Mesodermal cell (in vitro differentiated cells): ENCODE data around the gene NELL2.

Experiments used
- H3K27ac ChIP-seq: 2 replicates; pipeline ENCODE4 v1.7.0; 2013; ENCODE audit warnings: mild to moderate bottlenecking, low read depth, low read length, moderate library complexity; ENCODE audit not compliant: severe bottlenecking
- H3K36me3 ChIP-seq: 2 replicates; pipeline ENCODE4 v1.7.1; 2013; ENCODE audit warnings: mild to moderate bottlenecking, low read length, moderate library complexity; ENCODE audit not compliant: control insufficient read depth, insufficient read depth
- H3K4me1 ChIP-seq: one replicate; pipeline ENCODE4 v1.7.1; 2013; ENCODE audit warnings: mild to moderate bottlenecking, low read length; ENCODE audit not compliant: insufficient read depth, control insufficient read depth, poor library complexity, severe bottlenecking
- H3K4me3 ChIP-seq: 2 replicates; pipeline ENCODE4 v1.7.0; 2013; ENCODE audit warnings: low read length, control low read depth, mild to moderate bottlenecking; ENCODE audit not compliant: insufficient read depth, poor library complexity, severe bottlenecking; ENCODE audit errors: extremely low read depth
- H3K9me3 ChIP-seq: 2 replicates; pipeline ENCODE4 v1.7.1; 2013; ENCODE audit warnings: mild to moderate bottlenecking, low read length, moderate library complexity; ENCODE audit not compliant: control insufficient read depth
- WGBS, 2 experiments: methylation state at CpG; one replicate each; pipeline ENCODE4 v1.1.5; 2013; ENCODE audit warnings: missing lambda C conversion rate in 2 of 2; ENCODE audit not compliant: insufficient coverage in 2 of 2; 5-methylcytosine and 5-hydroxymethylcytosine counted together

NELL2 gene

DNA sequence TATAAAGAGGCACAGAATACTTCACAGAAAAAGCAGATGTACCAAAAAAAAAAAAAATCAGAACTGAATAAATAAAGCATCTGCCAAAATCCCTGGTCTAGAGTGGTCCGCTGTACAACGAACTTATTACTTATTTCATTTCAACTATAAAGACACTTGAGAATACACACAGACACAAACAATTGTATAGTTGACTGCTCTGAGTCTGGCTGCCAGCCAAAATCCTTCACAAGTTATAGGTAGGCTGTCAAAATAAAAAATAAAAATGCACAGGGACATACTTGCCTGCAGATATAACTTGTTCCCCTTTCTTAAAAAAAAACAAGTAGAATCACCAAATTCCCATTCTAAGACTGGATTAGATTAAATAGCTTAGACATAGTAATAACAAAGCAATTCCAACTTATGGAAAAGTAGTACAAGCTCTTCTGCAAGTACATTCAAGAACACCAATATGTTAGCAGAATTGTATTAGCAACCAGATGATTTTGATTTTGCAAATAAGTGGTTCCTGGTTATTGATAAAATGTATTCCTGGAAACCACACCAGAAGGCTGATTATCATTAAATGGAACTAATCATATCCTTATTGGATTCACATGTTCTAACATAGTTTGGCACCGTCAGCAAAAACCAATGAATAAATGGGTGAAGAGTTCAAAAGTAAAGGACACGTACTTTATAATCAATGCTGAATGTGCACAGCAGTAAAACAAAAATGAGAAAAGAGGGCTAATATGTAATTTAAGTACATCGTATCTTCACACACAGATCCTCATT, 248.5 kb downstream of the NELL2 start:
- no peak overlapping the region for H3K27ac ChIP-seq
- WGBS, 2 experiments, result 50 to 82% methylated on average over 1 to 2 of the region's 5 CpGs
- no peaks in the 10 kb centered on the region for H3K4me1 ChIP-seq
- no peaks in the 10 kb centered on the region for H3K36me3 ChIP-seq
- no peak overlapping the region for H3K4me3 ChIP-seq
- no peaks in the 10 kb centered on the region for H3K9me3 ChIP-seq

DNA sequence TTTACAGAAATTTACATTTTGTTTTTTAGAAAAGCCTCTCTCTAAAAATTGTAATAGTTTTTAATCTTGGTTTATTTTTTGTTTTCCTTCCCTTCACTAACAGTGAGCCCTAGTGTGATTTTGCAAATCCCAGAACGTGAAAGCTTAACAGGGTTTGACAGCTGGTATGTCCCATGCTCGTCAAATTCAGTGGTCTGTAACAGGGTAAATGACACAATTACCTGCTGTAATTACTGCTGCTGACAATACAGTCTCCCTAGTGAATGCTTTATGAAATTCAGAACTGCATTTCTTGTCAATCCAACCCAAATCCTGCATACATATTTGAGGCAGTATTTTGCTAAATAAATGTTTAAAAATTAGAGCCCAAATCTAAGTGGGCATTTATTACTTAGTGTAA, 249.2 kb downstream of the NELL2 start:
- no peak overlapping the region for H3K27ac ChIP-seq
- no peaks in the 10 kb centered on the region for H3K9me3 ChIP-seq
- 50 to 55% methylated on average over 2 of the region's 2 CpGs for WGBS, 2 experiments
- H3K36me3 ChIP-seq, result no peaks in the 10 kb centered on the region
- H3K4me3 ChIP-seq, result no peak overlapping the region
- H3K4me1 ChIP-seq, result no peaks in the 10 kb centered on the region

DNA sequence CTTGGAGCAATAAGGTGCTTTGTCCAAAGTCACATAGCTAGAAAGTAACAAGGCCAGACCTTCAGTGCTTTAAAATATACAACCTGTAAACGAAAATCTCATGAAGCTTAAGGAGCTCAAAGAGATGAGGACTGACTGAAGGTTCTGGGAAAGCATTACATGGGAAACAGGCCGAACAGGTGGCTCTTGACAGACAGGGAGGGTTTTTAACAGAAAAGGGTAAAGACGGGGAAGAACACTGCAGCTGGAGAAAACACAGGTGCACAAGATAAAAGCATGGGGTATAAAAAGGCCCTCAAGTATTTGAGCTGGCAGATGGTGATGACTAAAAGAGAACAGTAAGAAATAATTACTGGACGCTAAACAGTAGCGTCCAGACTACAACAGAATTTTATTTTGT, 257.2 kb downstream of the NELL2 start:
- H3K27ac ChIP-seq, result no peak overlapping the region
- no peaks in the 10 kb centered on the region for H3K36me3 ChIP-seq
- no peak overlapping the region for H3K4me3 ChIP-seq
- H3K4me1 ChIP-seq, result no peaks in the 10 kb centered on the region
- H3K9me3 ChIP-seq, result no peaks in the 10 kb centered on the region
- WGBS, 2 experiments, result 82 to 95% methylated on average over 2 to 5 of the region's 5 CpGs

DNA sequence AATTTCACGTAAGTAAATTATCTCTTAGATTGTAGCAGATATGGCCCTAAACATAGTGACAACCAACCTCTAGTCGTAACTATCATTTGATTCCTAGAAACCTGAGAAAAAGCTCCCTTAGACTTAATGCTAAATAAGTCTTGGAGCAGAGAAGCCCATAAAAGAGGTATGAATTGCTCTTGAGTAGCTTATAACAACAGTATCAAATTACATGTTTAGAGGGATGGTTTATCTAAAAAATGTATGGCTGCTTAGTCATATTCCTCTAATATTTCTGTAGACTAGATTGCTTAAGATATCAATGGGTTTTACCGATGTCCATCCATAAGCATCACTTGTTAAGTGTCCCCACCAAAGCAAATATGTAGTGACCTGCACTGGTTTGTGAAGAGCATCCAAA, 259.7 kb downstream of the NELL2 start:
- no peaks in the 10 kb centered on the region for H3K36me3 ChIP-seq
- H3K4me3 ChIP-seq, result no peak overlapping the region
- WGBS, 2 experiments, result 100% methylated on average over 1 of the region's 3 CpGs; no CpG with 5 or more reads in 1 of the 2 experiments
- H3K27ac ChIP-seq, result no peak overlapping the region
- no peaks in the 10 kb centered on the region for H3K9me3 ChIP-seq
- no peaks in the 10 kb centered on the region for H3K4me1 ChIP-seq

DNA sequence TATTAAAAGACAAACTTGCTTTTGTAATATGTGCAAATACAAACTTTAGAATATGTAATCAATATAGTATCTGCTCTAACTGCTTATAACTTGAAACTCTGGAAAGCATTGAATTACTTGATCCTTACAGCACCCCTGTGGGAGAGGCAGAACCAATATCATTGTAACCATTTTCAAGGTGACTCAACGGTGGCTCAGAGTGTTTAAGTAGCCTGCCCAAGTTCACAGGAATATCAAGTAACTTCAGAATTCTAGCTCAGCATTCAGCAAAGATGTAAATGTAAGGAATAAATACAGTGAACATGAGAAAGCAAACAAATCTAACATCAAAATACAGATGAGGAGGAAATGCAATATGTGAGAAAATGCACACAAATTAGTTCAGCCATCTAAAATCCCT, 264.6 kb downstream of the NELL2 start:
- no CpG with 5 or more reads among the region's 1 CpG for WGBS, 2 experiments
- H3K9me3 ChIP-seq, result no peaks in the 10 kb centered on the region
- H3K27ac ChIP-seq, result no peak overlapping the region
- no peaks in the 10 kb centered on the region for H3K36me3 ChIP-seq
- H3K4me3 ChIP-seq, result no peak overlapping the region
- H3K4me1 ChIP-seq, result no peaks in the 10 kb centered on the region

DNA sequence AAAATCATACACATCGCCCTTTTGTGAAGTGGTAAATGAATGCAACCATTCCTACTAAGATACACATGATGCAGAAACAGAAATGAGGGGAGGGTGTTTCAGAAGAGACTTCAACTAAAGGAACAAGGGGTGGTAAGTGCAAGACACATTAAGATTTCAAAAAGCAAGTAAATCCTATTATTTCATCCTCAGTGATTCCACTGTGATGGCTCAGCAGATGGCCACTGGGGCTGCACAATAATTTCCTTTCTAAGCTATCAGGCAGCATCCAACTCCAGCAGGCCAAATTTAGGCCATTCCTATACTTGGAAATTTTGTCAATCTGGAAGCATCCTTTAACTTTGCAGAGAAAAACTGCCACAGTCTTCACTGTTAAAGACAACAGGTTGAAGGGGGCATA, 272.4 kb downstream of the NELL2 start:
- no peaks in the 10 kb centered on the region for H3K4me1 ChIP-seq
- H3K27ac ChIP-seq, result no peak overlapping the region
- no peaks in the 10 kb centered on the region for H3K36me3 ChIP-seq

DNA sequence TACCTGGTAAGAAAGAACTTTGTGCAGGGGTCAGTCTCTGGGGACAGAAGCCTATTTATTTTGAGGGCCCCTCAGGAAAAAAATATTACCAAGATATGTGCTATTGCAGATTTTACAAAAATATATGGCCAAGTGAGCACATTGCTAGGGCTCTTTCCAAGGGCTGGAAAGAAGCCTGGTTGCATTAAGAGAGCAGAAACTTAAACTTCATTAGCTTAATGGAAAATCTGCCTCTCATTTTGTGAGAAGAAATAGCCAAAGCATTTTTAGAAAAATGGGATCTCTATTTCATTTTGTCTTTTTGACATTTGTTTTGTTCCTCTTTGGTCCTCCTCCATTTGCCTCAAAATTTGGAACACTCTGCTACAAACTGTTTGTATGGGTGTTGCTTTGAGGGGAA, 283.5 kb downstream of the NELL2 start:
- Histone ChIP-seq H3K4me1 (no peaks in the 10 kb centered on the region), H3K4me3 (no peak overlapping the region), H3K9me3 (no peaks in the 10 kb centered on the region), H3K27ac (no peak overlapping the region), H3K36me3 (no peaks in the 10 kb centered on the region)

More for the DNA sequence above, 272.4 kb downstream of the NELL2 start:
- Histone ChIP-seq H3K4me3 (no peak overlapping the region), H3K9me3 (no peaks in the 10 kb centered on the region)
- no CpG with 5 or more reads among the region's 1 CpG for WGBS, 2 experiments

DNA sequence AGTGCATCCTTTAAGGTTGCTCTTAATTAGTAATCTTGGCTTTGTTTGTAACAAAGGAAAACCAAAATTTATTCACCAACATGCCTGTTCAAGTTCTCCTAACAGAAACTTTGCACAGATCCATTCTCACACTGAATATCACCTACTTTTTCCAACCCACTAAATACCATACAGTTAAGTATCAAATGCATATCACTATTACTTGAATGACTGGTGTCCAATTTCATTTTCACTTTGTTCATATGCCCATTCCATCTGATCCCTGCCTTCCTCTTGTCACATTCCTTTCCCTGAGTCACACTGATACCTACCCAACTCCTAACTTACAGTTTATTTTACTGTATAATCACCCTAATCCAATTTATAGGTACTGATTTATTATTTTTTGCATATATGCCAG, 286.4 kb downstream of the NELL2 start:
- Histone ChIP-seq H3K36me3 (no peaks in the 10 kb centered on the region), H3K4me1 (no peaks in the 10 kb centered on the region), H3K9me3 (no peaks in the 10 kb centered on the region), H3K27ac (no peak overlapping the region), H3K4me3 (no peak overlapping the region)

DNA sequence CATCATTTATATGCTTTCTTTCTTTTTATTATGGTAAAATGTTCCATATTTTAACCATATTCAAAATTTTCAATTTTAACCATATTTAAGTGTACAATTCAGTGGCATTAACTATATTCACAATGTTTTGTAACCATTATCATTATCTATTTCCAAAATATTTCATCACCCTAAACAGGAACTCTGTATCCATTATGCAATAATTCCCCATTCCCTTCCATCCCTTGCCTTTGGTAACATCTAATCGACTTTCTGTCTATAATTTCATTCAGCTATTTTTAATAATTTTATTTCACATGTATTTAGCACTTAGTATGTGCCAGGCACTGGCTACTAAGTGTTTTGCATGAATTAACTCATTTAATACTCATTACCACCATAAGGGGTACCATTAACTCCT, 287.5 kb downstream of the NELL2 start:
- no CpG with 5 or more reads among the region's 1 CpG for WGBS, 2 experiments
- no peaks in the 10 kb centered on the region for H3K9me3 ChIP-seq
- no peaks in the 10 kb centered on the region for H3K4me1 ChIP-seq
- no peak overlapping the region for H3K27ac ChIP-seq
- H3K36me3 ChIP-seq, result no peaks in the 10 kb centered on the region
- no peak overlapping the region for H3K4me3 ChIP-seq

DNA sequence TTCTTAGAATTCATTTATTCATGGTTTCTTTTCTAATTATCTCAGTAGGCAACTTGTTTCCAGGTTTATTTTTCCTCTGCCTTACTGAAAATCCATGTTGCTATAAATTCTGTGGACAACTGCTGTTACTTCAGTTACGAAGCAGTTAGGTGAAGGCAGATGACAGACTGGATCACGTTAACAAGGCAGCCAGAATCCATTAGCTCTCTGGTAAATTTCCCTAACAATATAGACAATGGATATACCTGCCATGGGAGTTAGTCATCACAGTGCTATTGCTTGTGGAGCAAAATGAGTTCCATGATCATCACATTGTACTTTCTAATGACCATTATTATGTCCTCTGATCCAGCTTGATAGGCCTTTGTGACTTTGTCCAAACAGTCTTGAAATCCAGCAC, 291.5 kb downstream of the NELL2 start:
- Histone ChIP-seq H3K36me3 (no peaks in the 10 kb centered on the region), H3K9me3 (no peaks in the 10 kb centered on the region), H3K4me1 (no peaks in the 10 kb centered on the region), H3K4me3 (no peak overlapping the region), H3K27ac (no peak overlapping the region)
- 80% methylated on average over 1 of the region's 2 CpGs; no CpG with 5 or more reads in 1 of the 2 experiments for WGBS, 2 experiments

DNA sequence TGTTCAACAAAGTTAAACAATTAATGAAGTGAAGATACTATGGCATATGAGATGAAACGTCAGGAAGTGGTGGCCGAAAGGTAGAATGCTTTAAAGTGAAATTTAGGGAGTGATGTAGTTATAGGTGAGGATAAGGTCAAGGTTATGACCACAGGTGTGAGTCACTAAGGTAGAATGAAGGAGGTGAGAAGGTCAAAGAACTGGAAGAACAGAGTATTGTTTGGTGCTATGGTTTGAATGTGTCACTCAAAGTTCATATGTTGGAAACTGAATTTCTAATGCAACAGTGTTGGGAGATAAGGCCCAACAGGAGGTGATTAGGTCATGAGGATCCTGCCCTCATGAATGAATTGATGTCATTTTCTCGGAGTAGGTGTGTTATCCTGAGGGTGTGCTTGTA, 293.6 kb downstream of the NELL2 start:
- H3K27ac ChIP-seq, result no peak overlapping the region
- H3K9me3 ChIP-seq, result no peaks in the 10 kb centered on the region
- H3K4me3 ChIP-seq, result no peak overlapping the region
- no peaks in the 10 kb centered on the region for H3K36me3 ChIP-seq
- no peaks in the 10 kb centered on the region for H3K4me1 ChIP-seq
- WGBS, 2 experiments, result 79 to 85% methylated on average over 2 to 3 of the region's 3 CpGs
